ENCODE measurements around the gene GALNT13.

The GALNT13 gene

GRCh38 chr2:154229966-154230365, 358.2 kb downstream of the GALNT13 start:
- no peak for DNase-seq

GRCh38 chr2:154231021-154231420, 359.3 kb downstream of the GALNT13 start:
- no peak for DNase-seq

DNA sequence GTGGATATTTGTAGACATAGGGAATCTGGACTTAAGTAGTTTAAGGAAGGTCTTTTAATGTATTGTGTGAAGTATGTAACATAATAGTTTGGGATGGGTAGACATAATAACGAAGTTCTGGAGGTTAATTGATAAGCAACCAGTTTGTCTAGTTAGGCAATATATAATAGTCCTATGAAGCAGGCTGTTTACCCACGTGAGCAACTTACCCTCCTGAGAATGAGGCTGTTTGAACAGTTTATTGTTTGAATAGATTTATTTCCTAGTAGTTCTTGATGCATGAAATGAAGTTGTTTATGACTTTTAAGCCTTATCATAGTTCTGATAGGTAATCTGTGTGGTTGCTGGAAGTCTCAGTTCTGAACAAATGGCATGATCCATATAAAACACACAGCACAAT, 361.5 kb downstream of the GALNT13 start:
- no peak for DNase-seq

GRCh38 chr2:154238252-154238651, 366.5 kb downstream of the GALNT13 start:
- DNase-seq = no peak

DNA sequence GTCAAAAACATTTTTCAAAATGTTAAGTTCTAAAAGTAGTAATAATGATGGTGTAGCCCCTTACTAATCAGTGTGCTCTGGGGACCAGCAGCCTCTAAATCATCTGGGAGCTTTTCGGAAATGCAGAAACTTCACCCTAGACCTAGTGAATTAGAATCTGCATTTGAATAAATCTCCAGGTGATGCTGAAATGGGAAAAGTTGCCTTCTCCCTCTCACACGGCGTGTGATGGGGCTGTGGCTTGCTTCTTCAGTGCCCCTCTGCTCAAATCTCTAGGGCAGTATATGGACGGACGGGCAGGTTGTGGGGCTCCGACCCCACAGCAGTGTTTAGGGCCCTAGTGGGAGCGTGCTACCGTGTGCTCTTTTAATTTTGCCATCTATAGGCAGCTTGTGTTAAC, 368.6 kb downstream of the GALNT13 start:
- DNase-seq = no peak

GRCh38 chr2:154240921-154241379, 369.2 kb downstream of the GALNT13 start:
- no peak for DNase-seq

DNA sequence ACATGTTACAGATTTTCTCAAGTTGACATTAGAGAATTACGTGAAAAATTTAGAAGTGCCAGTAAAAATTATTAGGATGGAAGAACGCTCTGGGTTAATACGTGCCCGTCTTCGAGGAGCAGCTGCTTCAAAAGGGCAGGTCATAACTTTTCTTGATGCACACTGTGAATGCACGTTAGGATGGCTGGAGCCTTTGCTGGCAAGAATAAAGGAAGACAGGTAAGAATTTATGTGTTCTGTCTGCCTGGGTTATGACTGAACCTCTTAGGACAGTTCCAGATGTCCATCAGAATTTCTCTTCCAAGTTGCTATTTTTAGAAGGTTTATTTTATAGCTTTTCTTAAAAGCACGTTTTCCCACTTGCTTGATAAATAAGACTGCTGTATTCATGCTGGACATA, 371.0 kb downstream of the GALNT13 start:
- no peak for DNase-seq

DNA sequence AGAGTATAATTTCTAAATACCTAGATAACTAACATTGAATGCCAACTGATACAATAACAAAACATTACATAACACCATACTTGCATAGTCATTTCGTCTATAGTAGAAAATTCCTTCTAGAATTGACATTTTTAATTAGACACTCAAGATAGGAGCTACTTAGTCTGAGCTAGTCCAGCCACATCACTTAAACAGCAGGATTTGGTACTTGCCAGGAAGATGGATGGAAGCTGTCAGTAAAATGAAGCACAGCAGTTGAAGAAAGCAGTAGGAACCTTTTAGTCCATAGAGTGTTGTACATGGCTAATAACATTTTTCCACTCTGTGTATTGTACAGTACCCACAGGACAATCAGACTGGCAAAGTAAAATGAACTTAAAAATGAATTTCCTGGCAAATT, 372.0 kb downstream of the GALNT13 start:
- DNase-seq = no peak

DNA sequence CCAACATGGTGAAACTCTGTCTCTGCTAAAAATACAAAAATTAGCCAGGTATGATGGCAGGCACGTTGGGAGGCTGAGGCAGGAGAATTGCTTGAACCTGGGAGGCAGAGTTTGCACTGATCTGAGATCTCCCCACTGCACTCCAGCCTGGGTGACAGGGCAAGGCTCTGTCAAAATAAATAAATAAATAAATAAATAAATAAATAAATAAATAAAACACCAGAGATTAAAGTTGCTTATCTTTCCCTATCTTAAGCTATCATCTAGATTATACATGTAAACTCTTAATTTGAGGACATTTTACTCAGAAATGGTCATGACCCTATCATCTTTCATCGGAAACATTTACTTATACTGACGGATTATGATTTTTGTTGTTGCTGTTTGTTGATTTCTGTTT, 373.2 kb downstream of the GALNT13 start:
- DNase-seq = no peak

- no peak for DNase-seq
These were observed 375.8 kb downstream of the GALNT13 start for GRCh38 chr2:154247503-154247902.

DNA sequence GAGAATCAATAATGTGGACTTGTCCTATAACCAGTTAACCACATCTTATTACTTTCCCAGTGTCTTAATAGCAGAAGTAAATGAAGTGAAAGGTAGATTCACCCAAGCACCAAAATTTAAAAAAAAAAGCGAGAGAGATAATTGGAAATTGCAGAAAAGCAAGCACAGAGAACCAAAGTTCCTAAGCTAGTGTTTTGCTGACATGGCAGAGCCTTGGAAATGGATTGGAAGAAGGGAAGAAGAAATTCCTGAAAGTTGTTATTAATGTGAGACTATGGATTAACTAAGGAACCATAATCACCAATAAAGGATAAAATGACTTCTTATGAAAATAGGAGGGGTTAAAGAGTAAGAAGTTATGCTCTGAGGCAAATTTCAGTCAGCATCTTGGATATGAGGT, 384.4 kb downstream of the GALNT13 start:
- no peak for DNase-seq

GRCh38 chr2:154259030-154259429, 387.3 kb downstream of the GALNT13 start:
- DNase-seq = no peak

DNA sequence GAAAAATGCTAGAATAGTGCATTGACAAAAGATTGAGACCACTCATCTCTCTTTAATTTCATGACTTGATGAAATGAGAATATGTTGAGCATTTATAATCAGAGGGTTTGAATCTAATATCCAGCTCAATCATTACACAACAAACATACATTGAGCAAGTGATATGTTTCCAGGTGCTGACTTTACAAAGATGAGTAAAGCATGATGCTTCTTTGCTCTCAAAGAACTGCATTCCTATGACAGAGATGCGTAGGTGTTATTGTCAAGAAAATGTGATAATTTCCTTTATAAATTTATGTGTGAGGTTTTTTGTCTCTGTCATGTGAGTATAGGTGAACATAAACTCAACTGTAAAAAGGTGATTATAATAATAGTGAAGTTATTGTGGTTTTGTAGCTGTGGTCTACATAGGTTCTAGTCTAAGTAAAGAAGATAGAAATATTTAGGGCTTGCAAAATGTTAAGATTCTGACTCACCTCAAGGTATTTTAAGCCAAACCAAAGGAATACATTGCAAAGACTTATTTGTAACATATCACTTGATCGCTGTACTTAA, 389.8 kb downstream of the GALNT13 start:
- DNase-seq = no peak

- DNase-seq = no peak
These were observed 391.5 kb downstream of the GALNT13 start for GRCh38 chr2:154263206-154263605.

GRCh38 chr2:154264024-154264423, 392.3 kb downstream of the GALNT13 start:
- DNase-seq = no peak

GRCh38 chr2:154267983-154268382, 396.3 kb downstream of the GALNT13 start:
- DNase-seq = no peak

GRCh38 chr2:154280543-154280942, 408.8 kb downstream of the GALNT13 start:
- DNase-seq = no peak

- no peak for DNase-seq
These were observed 418.1 kb downstream of the GALNT13 start for GRCh38 chr2:154289870-154290269.

GRCh38 chr2:154291511-154291910, 419.8 kb downstream of the GALNT13 start:
- DNase-seq = no peak

DNA sequence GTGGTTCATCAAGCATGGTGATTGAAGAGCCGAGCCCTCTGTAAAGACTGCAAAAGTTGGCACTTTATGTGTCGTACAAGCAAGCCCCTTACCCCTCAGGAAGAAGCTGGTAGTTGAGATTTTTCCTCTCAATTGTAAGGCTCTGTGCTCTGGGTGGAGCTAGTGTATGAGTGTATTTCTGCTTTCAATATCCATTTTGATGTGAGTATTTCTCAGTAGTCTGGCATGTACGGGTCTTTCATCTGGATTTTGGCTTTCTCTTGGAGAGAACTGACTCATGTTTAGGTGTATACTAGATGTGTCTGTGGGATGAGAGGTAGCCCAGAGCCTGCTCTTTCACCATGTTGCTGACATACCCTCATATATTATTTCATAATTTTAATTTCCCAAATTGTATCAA, 420.2 kb downstream of the GALNT13 start:
- no peak for DNase-seq

- DNase-seq = no peak
These were observed 422.1 kb downstream of the GALNT13 start for GRCh38 chr2:154293864-154294263.

GRCh38 chr2:154306266-154306970, 434.7 kb downstream of the GALNT13 start:
- no peak for DNase-seq

DNA sequence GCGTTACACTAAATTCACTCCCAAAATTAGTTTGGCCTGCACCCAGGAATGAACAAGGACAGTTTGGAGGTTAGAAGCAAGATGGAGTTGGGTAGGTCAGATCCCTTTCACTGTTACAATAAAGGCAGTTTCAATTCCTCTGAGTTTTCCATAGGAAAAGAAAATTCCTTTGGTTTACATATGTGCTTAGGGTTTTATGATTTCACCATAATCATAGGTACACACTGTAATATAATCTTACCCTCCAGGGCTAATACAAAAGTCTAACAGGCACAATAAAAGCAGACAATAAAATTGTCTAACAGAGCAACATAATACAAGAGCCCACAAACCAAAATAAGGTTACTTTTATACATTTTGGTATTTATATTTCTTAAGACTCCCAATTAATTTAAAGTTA, 435.3 kb downstream of the GALNT13 start:
- no peak for DNase-seq

GRCh38 chr2:154324601-154325000, 452.9 kb downstream of the GALNT13 start:
- no peak for DNase-seq

DNA sequence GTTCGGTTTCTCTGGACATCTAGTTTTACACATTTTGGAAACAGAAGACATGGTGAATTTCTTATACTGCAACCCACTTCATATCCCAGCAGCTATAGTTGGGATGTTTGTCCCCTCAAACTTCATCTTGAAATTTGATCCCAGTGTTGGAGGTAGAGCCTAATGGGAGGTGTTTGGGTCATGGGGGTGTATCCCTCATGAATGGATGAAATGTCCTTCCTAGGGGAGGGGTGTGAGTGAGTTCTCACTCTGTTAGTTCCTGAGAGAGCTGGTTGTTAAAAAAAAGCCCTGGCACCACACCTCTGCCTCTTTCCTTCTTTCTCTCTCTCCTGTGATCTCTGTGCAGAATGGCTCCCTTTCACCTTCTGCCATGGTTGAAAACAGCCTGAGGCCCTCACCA, 457.8 kb downstream of the GALNT13 start:
- no peak for DNase-seq
